PC-3 (cell line): ENCODE results near the gene DENND6B.

Experiments
- EZH2phosphoT487 ChIP-seq: fragments of 300-600 bp; sonication (generic); IDR thresholded peaks from 2 replicates; pipeline ENCODE4 v1.6.1; 2018; ENCODE audit warnings: mild to moderate bottlenecking, antibody characterized with exemption, low read length, borderline replicate concordance
- TF ChIP-seq, protein P1 (sequence below): fragments of 300-600 bp; sonication (generic); conservative IDR thresholded peaks from 2 replicates; pipeline ENCODE4 v1.5.1; 2017; ENCODE audit warnings: antibody characterized with exemption, low read depth, mild to moderate bottlenecking, low read length

GRCh38 chr22:50280022-50280707 is 46.6 kb downstream of the DENND6B start:
- TF ChIP-seq, protein P1, sequence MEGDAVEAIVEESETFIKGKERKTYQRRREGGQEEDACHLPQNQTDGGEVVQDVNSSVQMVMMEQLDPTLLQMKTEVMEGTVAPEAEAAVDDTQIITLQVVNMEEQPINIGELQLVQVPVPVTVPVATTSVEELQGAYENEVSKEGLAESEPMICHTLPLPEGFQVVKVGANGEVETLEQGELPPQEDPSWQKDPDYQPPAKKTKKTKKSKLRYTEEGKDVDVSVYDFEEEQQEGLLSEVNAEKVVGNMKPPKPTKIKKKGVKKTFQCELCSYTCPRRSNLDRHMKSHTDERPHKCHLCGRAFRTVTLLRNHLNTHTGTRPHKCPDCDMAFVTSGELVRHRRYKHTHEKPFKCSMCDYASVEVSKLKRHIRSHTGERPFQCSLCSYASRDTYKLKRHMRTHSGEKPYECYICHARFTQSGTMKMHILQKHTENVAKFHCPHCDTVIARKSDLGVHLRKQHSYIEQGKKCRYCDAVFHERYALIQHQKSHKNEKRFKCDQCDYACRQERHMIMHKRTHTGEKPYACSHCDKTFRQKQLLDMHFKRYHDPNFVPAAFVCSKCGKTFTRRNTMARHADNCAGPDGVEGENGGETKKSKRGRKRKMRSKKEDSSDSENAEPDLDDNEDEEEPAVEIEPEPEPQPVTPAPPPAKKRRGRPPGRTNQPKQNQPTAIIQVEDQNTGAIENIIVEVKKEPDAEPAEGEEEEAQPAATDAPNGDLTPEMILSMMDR: no peak
- no peak for TF ChIP-seq EZH2phosphoT487
